AG04450 (cell line): ENCODE results near the gene TTLL11. TPM values are rescaled to one million over a fixed set of nuclear protein-coding genes. Genes with fewer than 3 reads are reported as not detected.

Experiments
- CTCF ChIA-PET: fragments of 300-600, 350-600 bp; formaldehyde crosslinking; extraction: SDS; loops from one replicate; lab custom pipeline; 2022; ENCODE audit warnings: antibody characterized with exemption, inconsistent platforms; lab: Charles Lee
- POLR2A ChIA-PET: fragments of 350-600 bp; formaldehyde crosslinking; extraction: SDS; loops from one replicate; lab custom pipeline; 2021; ENCODE audit warnings: antibody characterized with exemption, inconsistent platforms; lab: Yijun Ruan, JAX
- DNase-seq: peaks from one replicate; pipeline ENCODE4 v3.0.0-alpha.2; 2011; ENCODE audit warnings: low read depth, low spot score
- H3K27ac ChIP-seq: one replicate; pipeline ENCODE4 v1.5.1; 2012; ENCODE audit warnings: low read depth, low read length, control low read depth
- H3K27me3 ChIP-seq: one replicate; pipeline ENCODE4 v1.6.0; 2012; ENCODE audit warnings: low read length; ENCODE audit not compliant: control insufficient read depth, insufficient read depth
- H3K4me3 ChIP-seq: 2 replicates; pipeline ENCODE4 v1.5.1; 2011; ENCODE audit warnings: mild to moderate bottlenecking, low read depth, low read length, control low read depth
- H3K9me3 ChIP-seq: 2 replicates; pipeline ENCODE4 v1.5.1; 2012; ENCODE audit warnings: low read length; ENCODE audit not compliant: control insufficient read depth, insufficient read depth
- polyA plus RNA-seq: library from polyadenylated mRNA; depleted of rRNA; stranded (reverse); fragments of >200 nt; gene quantifications from 2 replicates; pipeline ENCODE4 v1.2.3, GENCODE V29; 2011
- TF ChIP-seq, protein P1 (sequence below): IDR thresholded peaks from 2 replicates; pipeline ENCODE4 v1.5.1; 2011; ENCODE audit warnings: low read depth, low read length, control low read depth, inconsistent platforms

TTLL11 gene
- polyA plus RNA-seq, 1 experiment: 4.6 TPM

DNA sequence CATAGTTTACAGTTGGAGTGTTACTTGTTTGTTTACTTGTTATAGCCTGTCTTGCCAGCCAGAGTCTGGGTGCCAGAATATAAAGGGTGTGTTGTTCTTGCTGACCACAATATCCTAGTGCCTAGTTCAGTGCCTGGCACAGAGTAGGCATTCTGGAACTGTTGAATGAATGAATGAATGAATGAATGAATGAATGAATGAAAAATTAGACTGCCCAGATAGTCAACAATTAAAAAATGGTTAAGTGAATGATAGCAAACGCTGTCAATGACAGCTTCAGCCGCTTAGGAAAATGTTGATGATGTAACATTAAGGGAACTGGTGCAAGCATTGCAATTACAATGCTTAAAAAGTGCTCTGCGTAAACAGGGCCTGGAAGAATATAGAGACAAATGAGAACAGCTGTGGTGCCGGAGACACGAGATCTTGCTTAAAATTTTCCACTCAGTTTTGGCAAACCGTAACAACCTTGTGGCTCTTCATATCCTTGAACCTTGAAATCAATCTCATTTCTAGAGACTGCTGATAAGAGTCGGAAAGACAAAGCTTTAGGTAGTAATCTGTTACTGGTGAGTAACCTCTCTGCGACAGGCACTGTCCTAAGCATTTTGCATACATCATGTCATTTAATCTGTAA, 4.7 kb upstream of the TTLL11 start:
- H3K4me3 ChIP-seq: no peak overlapping the region
- no peaks in the 10 kb centered on the region; the same call in 1 of the 2 replicates for H3K9me3 ChIP-seq
- TF ChIP-seq, protein P1, sequence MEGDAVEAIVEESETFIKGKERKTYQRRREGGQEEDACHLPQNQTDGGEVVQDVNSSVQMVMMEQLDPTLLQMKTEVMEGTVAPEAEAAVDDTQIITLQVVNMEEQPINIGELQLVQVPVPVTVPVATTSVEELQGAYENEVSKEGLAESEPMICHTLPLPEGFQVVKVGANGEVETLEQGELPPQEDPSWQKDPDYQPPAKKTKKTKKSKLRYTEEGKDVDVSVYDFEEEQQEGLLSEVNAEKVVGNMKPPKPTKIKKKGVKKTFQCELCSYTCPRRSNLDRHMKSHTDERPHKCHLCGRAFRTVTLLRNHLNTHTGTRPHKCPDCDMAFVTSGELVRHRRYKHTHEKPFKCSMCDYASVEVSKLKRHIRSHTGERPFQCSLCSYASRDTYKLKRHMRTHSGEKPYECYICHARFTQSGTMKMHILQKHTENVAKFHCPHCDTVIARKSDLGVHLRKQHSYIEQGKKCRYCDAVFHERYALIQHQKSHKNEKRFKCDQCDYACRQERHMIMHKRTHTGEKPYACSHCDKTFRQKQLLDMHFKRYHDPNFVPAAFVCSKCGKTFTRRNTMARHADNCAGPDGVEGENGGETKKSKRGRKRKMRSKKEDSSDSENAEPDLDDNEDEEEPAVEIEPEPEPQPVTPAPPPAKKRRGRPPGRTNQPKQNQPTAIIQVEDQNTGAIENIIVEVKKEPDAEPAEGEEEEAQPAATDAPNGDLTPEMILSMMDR: no peak
- ChIA-PET POLR2A (no interaction called here), CTCF (interaction anchor here (0.5 to 5.8 kb wide), 26 partner anchors 9 to 714 kb away, joined by 3 to 378 read pairs (median 6); partner anchors contain the start of genes MORN5 and NDUFA8)
- no peak for DNase-seq
- H3K27me3 ChIP-seq: peaks cover 5% of the 10 kb centered on the region
- H3K27ac ChIP-seq: no peak overlapping the region

DNA sequence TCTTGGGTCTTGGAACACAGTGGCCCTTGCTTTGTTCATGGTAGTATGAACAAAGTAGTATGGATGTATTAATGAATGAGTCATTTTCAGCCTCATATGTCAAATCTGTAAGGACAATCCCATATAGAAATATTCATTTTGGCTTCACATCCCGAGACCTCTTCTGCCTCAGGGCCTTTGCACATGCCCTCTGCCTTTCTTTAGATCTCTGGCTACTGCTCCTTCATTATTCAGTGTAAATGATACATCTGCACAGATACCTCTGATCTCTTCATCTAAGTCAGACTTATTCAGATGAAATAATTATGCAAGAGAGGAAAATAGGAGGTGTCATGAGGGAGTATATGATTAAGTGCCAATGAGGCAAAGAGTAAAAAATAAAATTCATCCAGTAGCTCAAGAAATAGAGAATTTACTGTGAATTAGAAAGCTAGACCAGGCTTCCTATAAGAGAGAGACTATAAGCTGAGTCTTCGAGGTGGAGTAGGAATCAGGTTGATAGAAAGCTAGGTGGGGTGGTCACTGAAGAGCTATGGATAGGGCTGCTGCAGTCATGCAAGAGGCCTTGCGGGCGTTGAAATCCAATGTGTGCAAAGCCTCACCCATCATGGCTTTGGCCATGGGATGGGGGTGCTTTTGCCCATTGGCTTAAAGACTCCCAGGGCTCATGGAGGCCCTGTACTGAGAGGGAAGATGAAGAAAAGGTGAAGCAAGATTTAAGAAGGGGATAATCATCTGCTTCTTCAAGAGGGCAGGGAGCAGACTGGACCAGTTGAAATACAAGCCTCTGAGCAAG, 3.7 kb upstream of the TTLL11 start:
- ChIA-PET CTCF (interaction anchor here (0.7 to 5.8 kb wide), 6 partner anchors 26 to 715 kb away, joined by 3 to 378 read pairs (median 4); no protein-coding TSS in a partner anchor), POLR2A (no interaction called here)
- Histone ChIP-seq H3K27me3 (peaks cover 5% of the 10 kb centered on the region), H3K4me3 (no peak overlapping the region), H3K9me3 (no peaks in the 10 kb centered on the region; the same call in 1 of the 2 replicates), H3K27ac (no peak overlapping the region)
- no peak for DNase-seq
- TF ChIP-seq, protein P1: no peak

DNA sequence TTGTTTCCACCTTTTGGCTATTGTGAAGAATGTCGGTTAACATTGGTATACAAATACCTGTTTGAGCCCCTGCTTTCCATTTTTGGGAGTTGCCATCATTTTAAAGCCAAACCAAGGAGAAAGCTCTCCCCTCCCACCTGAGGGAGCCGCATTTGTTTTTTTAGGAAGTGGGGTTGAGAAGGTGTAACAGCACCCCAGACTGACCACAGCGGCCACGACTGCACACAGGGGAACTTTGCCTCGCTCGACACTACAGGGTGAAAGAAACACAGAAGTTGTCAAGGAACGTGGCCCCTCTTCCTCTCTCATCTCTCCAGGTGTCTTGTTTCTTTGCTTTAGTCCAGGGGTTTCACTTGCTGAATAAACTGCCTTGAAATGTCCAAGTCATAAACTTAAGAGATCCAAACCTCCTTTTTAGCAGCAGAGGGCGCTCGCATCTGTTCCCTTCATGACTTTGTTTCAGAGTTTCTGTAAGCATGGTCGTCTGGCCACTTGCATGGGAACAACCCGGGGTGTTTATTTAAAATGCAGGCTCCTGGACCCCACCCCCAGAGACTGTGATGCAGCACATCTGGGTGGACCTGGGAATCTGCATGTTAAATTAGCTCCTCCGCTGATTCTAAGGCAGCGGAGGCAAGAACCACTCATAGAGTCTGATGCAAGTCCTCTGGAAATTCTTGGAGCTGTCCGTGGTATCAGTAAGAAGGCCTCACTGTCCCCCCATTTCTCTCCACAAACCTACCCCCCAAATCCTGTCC, 2.1 kb upstream of the TTLL11 start:
- CTCF ChIA-PET: interaction anchor here (0.6 to 5.8 kb wide), 12 partner anchors 12 to 853 kb away, joined by 3 to 378 read pairs (median 4); no protein-coding TSS in a partner anchor
- POLR2A ChIA-PET: no interaction called here
- peaks cover 2% of the 10 kb centered on the region for H3K27me3 ChIP-seq
- no peak overlapping the region for H3K4me3 ChIP-seq
- no peak overlapping the region for H3K27ac ChIP-seq
- no peak for DNase-seq
- TF ChIP-seq, protein P1: peak; percentile 79
- no peaks in the 10 kb centered on the region; the same call in 1 of the 2 replicates for H3K9me3 ChIP-seq

DNA sequence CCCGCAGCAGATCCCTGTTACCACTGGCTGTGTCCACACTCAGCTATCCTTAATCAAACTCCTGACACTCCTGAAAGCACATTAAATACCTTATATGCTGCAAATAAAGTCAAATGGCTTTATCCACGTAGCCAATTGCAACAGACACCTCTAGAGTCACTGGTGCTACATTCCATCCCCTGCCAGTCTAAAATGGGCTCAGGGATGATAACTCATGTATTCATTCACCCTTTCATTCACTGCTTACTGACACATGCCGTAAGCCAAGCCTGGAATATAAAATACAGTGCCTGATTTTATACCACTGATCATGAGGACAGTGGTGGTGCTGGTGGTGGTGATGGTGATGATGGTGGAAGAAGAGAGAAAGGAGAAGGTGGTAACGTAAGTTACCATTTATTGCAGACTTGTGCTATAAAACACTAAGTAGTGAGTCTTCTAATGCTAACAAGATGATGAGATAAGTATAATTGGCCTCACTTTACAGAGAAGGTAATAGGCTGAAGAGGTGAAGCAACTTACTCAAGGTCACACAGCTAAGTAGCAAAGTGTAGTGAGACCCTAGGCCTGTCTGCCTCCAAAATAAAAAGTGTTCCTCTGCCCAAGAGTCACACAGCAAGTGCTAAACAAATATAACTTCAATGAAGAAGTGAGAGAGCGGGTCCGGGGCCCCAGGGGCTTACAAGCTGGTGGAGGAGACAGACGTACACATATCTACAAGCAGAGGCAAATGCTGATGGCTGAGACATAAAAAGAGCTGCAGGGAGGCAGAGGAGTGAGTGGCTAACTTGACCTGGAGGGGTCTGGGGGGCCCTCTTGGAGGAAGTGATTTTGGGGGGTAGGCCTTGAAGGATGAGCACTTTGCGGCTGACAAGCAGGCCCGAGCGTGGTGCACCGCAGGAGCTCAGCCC, 1.2 kb downstream of the TTLL11 start:
- TF ChIP-seq, protein P1: no peak
- POLR2A ChIA-PET: interaction anchor here (1.1 kb wide), 1 partner anchor 16 kb away, joined by 3 read pairs; no protein-coding TSS in a partner anchor
- CTCF ChIA-PET: interaction anchor here (0.5 to 1.3 kb wide), 3 partner anchors 258 to 684 kb away, joined by 3 to 8 read pairs (median 3); no protein-coding TSS in a partner anchor
- H3K9me3 ChIP-seq: no peaks in the 10 kb centered on the region; the same call in 1 of the 2 replicates
- H3K27ac ChIP-seq: no peak overlapping the region
- peak overlapping the region; percentile 77 for H3K4me3 ChIP-seq
- DNase-seq: no peak
- peaks cover 2% of the 10 kb centered on the region for H3K27me3 ChIP-seq
